ENCODE measurements around the gene MYEF2.

The MYEF2 gene, protein sequence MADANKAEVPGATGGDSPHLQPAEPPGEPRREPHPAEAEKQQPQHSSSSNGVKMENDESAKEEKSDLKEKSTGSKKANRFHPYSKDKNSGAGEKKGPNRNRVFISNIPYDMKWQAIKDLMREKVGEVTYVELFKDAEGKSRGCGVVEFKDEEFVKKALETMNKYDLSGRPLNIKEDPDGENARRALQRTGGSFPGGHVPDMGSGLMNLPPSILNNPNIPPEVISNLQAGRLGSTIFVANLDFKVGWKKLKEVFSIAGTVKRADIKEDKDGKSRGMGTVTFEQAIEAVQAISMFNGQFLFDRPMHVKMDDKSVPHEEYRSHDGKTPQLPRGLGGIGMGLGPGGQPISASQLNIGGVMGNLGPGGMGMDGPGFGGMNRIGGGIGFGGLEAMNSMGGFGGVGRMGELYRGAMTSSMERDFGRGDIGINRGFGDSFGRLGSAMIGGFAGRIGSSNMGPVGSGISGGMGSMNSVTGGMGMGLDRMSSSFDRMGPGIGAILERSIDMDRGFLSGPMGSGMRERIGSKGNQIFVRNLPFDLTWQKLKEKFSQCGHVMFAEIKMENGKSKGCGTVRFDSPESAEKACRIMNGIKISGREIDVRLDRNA

DNA sequence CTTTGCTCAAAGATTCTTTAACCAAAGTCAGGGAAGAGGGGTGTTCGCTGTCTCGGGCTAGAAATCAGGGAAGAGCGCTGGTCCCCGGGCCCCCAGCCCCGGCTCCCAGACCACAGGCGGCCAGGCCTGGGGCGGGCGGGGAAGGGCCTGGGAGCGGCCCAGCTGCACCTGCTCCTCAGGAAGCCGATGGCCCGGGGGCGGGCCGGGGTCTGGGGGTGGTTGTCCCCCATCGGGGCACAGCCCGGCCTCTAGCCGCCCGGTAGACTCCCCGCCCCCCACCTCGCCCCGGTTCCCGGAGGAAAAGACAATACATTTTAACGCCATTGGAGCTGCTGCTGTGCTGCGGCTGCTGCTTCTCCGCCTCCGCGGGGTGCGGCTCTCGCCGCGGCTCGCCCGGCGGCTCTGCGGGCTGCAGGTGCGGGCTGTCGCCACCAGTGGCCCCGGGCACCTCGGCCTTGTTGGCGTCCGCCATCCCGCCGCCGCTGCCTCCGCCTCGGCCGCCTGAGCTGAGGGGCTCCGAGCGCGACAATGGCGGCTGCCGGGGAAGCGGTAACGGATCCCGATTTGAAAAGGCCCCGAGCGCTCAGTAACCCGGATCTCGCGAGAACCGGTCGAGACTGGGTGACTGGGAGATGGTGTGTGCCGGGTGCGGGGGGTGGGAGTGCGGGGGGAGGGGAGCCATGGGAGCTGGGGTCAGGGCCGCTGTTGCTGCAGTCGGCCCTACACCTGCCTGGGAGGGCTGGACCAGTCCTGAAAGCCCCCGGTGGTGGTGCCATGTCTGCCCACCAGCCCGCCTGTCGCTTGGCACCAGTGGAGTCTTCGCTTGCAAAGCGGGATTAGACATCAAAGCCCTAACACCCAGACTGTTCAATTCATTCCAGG is at the start of gene MYEF2:
MYEF2 (minus strand) TSS at position 530 of the 882 bp plus-strand sequence; CDS start at position 472, 58 bp downstream.
- DNase-seq (ENCODE audit: extremely low read depth, low read depth): peak; percentile 1
- TF ChIP-seq, protein P1, sequence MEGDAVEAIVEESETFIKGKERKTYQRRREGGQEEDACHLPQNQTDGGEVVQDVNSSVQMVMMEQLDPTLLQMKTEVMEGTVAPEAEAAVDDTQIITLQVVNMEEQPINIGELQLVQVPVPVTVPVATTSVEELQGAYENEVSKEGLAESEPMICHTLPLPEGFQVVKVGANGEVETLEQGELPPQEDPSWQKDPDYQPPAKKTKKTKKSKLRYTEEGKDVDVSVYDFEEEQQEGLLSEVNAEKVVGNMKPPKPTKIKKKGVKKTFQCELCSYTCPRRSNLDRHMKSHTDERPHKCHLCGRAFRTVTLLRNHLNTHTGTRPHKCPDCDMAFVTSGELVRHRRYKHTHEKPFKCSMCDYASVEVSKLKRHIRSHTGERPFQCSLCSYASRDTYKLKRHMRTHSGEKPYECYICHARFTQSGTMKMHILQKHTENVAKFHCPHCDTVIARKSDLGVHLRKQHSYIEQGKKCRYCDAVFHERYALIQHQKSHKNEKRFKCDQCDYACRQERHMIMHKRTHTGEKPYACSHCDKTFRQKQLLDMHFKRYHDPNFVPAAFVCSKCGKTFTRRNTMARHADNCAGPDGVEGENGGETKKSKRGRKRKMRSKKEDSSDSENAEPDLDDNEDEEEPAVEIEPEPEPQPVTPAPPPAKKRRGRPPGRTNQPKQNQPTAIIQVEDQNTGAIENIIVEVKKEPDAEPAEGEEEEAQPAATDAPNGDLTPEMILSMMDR (IDR thresholded peaks at IDR 0.05; ENCODE audit: low read depth, low read length): no peak

DNA sequence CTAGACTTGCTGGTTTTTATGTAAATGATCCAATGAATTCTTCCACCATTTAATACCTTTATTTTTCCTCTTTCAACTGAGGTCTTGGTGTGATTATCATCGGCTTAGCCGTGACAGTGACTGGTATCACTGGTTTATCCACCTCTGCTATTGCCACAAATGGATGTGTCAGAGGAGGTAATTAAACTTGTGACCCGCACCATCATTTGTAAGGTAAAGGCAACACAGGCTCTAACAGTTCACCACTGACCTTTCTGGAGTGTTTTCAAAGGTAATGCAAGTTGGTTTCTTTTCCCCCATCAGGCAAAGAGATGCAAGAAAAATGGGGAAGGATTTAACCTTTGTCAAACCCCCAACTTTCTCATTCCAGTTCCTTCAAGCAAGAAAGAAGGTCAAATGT is 47.7 kb upstream of the MYEF2 start:
- TF ChIP-seq, protein P1 (IDR thresholded peaks at IDR 0.05; ENCODE audit: low read depth, low read length): no peak
- no peak for DNase-seq (ENCODE audit: extremely low read depth, low read depth)

DNA sequence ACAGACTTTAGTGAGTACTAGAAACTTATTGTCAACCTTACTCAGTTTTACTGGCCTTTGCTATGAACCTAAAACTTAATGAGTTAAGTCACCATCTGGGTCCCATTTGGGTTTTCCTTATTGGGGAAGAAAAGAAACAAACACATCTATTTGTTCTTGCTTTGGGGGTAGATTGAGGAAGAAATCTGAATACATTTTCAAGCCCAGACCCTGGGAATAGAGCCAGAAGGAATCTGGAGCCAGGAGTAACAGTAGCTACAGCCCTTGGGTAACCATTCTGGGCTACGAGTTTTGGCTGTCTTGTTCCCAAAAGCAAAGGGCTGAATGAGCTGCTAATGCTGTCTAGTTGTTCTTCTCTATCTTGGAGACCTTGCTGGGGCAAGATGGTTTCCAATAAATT is 44.5 kb upstream of the MYEF2 start:
- TF ChIP-seq, protein P1 (IDR thresholded peaks at IDR 0.05; ENCODE audit: low read depth, low read length): no peak
- DNase-seq (ENCODE audit: extremely low read depth, low read depth): no peak

DNA sequence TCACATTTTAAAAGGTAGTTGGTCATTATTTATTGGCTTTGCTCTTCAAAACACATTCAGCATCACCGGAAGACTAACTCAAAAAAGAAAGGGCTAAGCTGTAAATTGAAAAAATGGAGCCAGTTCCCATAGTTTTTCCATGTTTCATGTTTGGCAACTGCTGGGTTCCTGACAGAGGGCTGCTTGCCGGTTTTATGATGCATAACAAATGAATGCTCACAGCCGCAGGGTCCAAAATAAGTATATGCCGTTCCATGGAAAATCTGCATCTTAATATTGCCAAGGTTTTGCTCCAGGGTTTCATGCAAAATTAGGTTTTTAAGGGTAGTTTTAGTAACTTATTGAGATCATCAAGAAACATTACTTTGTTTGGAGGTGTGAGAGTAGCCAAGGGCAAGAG is 43.8 kb upstream of the MYEF2 start:
- no peak for DNase-seq (ENCODE audit: extremely low read depth, low read depth)
- TF ChIP-seq, protein P1 (IDR thresholded peaks at IDR 0.05; ENCODE audit: low read depth, low read length): no peak

DNA sequence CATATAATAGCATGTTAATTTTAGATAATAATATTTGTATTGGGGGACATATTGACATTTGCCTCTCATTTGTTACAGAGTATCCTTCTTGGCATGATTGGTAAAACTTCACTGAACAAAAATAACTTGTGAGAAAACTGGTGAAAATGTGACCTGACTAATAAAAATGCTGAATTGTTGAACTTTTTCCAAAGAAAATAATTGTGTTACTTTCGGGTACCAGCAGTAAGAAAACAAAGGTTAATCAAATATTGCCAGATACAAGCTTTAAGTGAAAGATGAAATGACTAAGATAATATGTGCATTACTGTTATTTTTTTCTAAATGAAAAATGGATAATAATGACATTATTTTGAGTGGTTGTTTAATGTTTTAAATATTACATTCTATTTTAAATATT is 43.2 kb upstream of the MYEF2 start:
- no peak for DNase-seq (ENCODE audit: extremely low read depth, low read depth)
- TF ChIP-seq, protein P1 (IDR thresholded peaks at IDR 0.05; ENCODE audit: low read depth, low read length): no peak

DNA sequence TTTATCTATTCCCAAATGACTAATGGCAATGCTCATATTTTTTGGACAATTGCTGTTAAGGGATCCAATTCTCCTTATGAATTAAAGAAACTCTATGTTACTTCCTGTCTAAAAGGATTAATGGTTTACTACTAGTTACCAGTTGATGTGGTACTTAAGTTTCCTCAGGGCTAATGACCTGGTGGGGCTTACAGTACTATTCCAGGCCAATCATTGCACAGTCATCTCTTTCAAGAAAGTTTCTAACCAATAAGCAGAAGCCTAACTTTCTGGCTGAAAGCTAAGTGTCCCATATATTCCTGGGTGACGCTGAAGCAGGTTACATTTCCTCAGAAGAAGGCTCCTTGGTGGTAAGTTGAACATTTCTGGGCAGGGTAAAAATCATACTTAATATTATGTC is 27.9 kb upstream of the MYEF2 start, which contains the start of gene SLC12A1:
SLC12A1 (plus strand) TSS at position 322 of the 400 bp plus-strand sequence. CDS start 1,418 bp downstream, outside the sequence.
- DNase-seq (ENCODE audit: extremely low read depth, low read depth): no peak
- TF ChIP-seq, protein P1 (IDR thresholded peaks at IDR 0.05; ENCODE audit: low read depth, low read length): no peak
